ENCODE measurements around the gene HOXA2.

The HOXA2 gene

DNA sequence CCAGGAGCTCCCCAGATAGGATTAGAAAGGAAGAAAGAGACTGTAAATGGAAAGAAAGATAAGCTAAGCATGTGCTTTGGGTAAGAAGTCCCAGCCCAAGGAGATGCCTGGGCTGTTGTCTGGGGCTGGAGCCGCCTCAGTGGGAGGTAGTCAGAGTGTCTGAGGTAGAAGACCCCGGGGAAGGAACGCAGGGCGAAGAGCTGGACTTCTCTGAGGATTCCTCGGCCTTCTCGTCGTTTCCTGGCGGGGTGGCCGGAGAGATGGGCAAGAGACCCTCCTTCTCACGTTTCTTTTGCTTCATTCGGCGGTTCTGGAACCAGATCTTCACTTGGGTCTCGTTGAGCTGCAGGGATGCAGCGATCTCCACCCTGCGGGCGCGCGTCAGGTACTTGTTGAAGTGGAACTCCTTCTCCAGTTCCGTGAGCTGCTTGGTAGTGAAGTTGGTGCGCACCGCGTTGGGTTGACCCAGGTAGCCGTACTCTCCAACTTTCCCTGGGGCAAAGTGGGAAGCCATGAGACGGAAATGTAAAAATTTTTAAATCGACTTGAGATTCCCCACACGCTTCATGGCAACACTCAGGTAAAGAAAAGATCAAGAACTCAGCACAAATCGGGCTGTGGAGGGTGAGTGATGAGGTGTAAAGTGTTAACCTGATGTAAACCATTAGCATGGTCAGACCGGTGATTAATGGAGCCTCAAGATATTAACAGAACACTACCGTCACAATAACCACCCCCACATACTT is 8.0 kb downstream of the HOXA2 start:
- TF ChIP-seq, protein P1, sequence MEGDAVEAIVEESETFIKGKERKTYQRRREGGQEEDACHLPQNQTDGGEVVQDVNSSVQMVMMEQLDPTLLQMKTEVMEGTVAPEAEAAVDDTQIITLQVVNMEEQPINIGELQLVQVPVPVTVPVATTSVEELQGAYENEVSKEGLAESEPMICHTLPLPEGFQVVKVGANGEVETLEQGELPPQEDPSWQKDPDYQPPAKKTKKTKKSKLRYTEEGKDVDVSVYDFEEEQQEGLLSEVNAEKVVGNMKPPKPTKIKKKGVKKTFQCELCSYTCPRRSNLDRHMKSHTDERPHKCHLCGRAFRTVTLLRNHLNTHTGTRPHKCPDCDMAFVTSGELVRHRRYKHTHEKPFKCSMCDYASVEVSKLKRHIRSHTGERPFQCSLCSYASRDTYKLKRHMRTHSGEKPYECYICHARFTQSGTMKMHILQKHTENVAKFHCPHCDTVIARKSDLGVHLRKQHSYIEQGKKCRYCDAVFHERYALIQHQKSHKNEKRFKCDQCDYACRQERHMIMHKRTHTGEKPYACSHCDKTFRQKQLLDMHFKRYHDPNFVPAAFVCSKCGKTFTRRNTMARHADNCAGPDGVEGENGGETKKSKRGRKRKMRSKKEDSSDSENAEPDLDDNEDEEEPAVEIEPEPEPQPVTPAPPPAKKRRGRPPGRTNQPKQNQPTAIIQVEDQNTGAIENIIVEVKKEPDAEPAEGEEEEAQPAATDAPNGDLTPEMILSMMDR (IDR thresholded peaks at IDR 0.05; ENCODE audit: borderline replicate concordance, insufficient read depth, low read depth, low read length), result no peak
- no peak overlapping the region for H3K4me3 ChIP-seq (ENCODE audit: low read depth, low read length)

DNA sequence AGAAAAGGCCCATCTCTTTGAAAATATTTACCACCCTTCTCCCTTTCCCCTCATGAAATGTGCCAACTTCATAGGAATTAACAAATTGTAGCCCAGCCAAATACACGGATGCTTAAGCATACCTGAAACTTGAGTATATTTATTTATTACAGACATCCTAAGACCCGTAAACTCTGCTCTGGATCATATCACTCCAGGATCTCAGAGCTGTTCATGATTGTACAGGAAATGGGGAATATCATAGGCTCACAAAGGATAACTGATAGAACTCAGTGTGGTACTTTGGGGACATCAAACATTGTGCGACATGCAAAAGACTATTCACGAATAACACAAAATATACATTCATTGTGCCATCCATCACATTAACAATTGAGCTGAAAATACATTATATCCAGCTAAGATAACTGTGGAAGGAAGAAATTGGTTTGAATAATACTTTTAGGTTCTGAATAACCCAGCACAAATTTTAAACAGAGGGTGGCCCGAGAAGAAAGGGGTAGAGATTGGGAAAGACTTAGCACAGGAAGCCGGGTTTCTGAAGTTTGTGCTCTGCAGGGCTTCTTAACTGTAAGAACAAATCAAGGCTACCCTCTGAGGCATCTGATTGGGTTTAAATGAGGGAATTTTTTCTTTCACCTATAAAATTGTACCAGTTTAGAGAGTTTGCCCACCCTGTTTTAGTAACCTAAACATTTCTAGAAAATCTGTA is 9.1 kb downstream of the HOXA2 start:
- TF ChIP-seq, protein P1 (IDR thresholded peaks at IDR 0.05; ENCODE audit: borderline replicate concordance, insufficient read depth, low read depth, low read length), result no peak
- no peak overlapping the region for H3K4me3 ChIP-seq (ENCODE audit: low read depth, low read length)

DNA sequence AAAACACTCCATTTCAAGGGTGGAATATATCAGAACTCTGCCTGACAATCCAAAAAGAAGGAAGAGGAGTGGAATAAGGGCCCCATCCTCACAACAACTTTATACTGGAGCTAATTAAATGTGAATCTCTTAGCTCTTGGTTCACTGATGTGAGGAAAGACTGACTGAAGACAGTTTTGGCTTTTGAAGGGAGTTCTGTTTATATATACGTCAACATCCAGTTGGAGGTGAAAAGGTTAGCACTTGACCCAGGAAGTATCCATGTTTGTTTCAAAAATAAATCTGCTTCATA is 9.7 kb downstream of the HOXA2 start:
- TF ChIP-seq, protein P1 (IDR thresholded peaks at IDR 0.05; ENCODE audit: borderline replicate concordance, insufficient read depth, low read depth, low read length), result no peak
- H3K4me3 ChIP-seq (ENCODE audit: low read depth, low read length), result no peak overlapping the region

DNA sequence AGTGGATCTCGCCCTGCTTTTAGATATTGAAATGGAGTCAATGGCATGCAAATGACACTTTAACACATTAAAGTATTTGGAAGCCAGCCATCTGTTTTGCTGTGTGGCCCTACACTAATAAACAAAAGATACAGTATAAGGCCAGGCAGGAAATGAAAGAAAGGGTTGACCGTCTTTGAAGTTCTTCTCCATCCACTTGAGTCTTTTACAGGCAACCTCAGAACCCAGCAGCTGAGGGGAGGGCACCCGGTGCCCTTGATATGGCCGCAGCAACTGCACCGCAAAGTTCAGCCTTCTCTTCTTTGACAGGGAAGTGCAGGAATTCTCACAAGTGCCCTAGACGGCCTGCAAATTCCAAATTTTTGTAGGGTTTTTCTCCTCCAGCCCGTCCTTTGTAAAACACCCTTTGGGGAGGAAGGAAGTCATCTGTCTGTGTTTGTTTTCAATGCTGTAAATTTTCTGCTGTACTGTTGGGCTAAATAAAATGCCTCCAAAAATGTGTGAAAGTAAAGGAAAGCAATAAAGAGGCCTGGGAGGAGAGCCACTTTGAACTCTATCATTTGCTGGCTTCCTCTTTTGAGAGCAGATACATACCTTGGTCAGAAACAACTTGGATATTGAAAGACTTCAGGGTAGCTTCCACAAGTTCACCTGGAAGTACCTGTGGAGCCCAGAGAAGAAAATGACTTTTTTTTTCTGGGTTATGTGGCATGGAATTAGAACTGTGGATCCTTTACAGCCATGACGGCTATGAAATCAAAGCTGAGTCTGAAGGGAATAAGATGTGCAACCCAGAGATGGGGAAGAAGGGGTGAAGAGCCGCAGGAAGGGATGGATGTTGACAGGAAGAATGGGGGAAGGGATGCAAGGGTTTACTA is 10.3 kb downstream of the HOXA2 start:
- TF ChIP-seq, protein P1 (IDR thresholded peaks at IDR 0.05; ENCODE audit: borderline replicate concordance, insufficient read depth, low read depth, low read length), result no peak
- no peak overlapping the region for H3K4me3 ChIP-seq (ENCODE audit: low read depth, low read length)

- TF ChIP-seq, protein P1 (IDR thresholded peaks at IDR 0.05; ENCODE audit: borderline replicate concordance, insufficient read depth, low read depth, low read length), result no peak
- H3K4me3 ChIP-seq (ENCODE audit: low read depth, low read length), result no peak overlapping the region
These were observed 11.4 kb downstream of the HOXA2 start for GRCh38 chr7:27091105-27091504.

DNA sequence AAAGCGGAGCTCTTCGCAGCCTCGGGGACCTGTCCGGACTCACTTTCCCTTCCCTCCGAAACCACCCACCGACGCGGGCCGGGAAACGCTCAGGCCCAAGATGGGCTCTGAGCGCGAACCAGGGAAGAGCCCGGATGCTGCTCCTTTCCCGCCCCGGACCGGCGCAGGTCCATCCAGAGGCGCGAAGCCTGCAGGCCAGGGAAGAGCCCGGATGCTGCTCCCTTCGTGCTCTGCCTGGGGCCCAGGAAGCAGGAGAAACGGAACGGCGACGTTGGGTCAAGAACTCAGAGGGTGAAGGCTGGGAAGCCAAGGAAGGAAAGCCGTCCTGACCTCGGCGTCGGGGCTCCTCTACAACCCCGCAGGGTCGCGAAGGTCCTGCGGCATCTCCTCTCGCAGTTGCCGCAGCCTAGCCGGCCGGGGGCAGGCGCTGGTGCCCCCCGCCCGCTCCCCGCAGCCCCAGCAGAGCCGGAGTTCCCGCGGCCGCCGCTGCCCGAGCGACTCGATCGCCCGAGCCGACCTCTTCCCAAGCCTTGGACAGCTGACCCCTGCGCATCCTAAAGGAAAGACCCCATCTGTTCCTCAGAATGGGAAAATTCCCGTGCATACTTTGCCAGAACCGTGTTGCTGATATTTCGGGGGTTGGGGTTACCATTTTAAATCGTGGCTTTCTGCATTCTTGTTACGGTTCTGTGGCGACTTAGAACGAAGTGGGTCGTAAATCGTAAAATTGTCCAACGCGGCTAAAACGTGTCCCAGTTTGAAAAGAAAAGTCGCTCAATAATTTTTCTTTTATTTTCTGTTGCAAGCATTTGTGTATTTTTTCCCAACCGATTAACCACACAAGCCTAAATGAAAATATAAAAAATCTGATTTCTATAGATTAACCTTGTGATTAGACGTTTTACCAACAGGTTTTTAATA is 14.2 kb downstream of the HOXA2 start:
- TF ChIP-seq, protein P1 (IDR thresholded peaks at IDR 0.05; ENCODE audit: borderline replicate concordance, insufficient read depth, low read depth, low read length), result no peak

More for the DNA sequence above, 14.2 kb downstream of the HOXA2 start:
- no peak overlapping the region for H3K4me3 ChIP-seq (ENCODE audit: low read depth, low read length)

Data from GM12875 (cell line).